ENCODE data around the gene FAM200B.

Gene FAM200B

GRCh38 chr4:15681372-15682241 is at the start of gene FAM200B:
FAM200B (plus strand) TSS chr4:15681827; CDS start chr4:15686978, 5,151 bp downstream.
- peaks cover 19% of the 10 kb centered on the region for H3K36me3 ChIP-seq (ENCODE audit: control insufficient read depth, insufficient read depth, low read length)
- H3K9ac ChIP-seq (ENCODE audit: low read depth, low read length), result peak within 1 kb of the TSS; percentile 96
- no peaks in the 10 kb centered on the region for H3K9me3 ChIP-seq (ENCODE audit: control insufficient read depth, insufficient read depth, low read length)
- H3K27ac ChIP-seq (ENCODE audit: low read depth, low read length), result peak within 1 kb of the TSS; percentile 99
- H3K4me3 ChIP-seq (ENCODE audit: low read depth, low read length), result peak within 1 kb of the TSS; percentile 95
- H3K27me3 ChIP-seq (ENCODE audit: control insufficient read depth, insufficient read depth, low read length), result no peaks in the 10 kb centered on the region
- peaks cover 45% of the 10 kb centered on the region for H3K4me1 ChIP-seq (ENCODE audit: control insufficient read depth, insufficient read depth, low read length)

DNA sequence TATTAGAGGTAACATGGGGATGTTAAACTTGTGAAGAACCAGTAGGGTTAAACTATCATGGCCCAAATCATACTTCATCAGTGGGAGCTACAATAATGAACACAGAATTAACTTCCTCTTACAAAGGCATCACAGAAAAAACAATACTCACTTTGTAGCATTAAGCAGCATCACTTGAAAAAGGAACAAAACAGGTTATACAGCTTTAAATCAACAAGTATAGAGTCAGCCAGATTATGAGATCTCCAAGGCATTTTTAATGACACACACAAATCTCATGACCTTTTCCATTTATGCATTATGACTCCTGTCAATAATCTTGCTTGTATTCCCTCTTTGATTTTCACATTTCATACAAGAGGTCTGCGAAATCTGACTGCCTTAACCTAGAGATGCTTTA is 44.8 kb upstream of the FAM200B start:
- Histone ChIP-seq H3K27me3 (ENCODE audit: control insufficient read depth, insufficient read depth, low read length) (no peaks in the 10 kb centered on the region), H3K9ac (ENCODE audit: low read depth, low read length) (no peak overlapping the region), H3K4me3 (ENCODE audit: low read depth, low read length) (no peak overlapping the region), H3K27ac (ENCODE audit: low read depth, low read length) (no peak overlapping the region), H3K9me3 (ENCODE audit: control insufficient read depth, insufficient read depth, low read length) (no peaks in the 10 kb centered on the region), H3K36me3 (ENCODE audit: control insufficient read depth, insufficient read depth, low read length) (peaks cover 66% of the 10 kb centered on the region), H3K4me1 (ENCODE audit: control insufficient read depth, insufficient read depth, low read length) (no peaks in the 10 kb centered on the region)

DNA sequence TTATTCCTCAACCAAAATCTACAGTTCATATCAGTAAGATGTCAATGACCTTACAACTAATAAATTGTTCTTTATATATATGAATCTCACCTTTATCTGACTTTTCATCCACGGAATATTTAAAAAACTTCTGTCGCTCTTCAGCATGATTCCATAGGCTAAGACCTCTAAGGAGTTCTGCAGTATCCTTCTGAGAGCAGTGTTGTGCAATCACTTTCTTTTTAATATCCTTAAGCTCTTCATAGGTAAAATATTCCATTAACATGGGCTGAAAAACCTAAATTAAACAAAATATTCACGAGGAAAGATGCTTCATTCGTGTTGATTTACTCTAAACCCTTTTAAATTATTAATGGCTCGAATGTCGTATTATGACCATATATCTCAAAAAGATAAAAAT is 43.2 kb upstream of the FAM200B start:
- Histone ChIP-seq H3K27me3 (ENCODE audit: control insufficient read depth, insufficient read depth, low read length) (no peaks in the 10 kb centered on the region), H3K9me3 (ENCODE audit: control insufficient read depth, insufficient read depth, low read length) (no peaks in the 10 kb centered on the region), H3K4me1 (ENCODE audit: control insufficient read depth, insufficient read depth, low read length) (no peaks in the 10 kb centered on the region), H3K27ac (ENCODE audit: low read depth, low read length) (no peak overlapping the region), H3K36me3 (ENCODE audit: control insufficient read depth, insufficient read depth, low read length) (peaks cover 61% of the 10 kb centered on the region), H3K4me3 (ENCODE audit: low read depth, low read length) (no peak overlapping the region), H3K9ac (ENCODE audit: low read depth, low read length) (no peak overlapping the region)

DNA sequence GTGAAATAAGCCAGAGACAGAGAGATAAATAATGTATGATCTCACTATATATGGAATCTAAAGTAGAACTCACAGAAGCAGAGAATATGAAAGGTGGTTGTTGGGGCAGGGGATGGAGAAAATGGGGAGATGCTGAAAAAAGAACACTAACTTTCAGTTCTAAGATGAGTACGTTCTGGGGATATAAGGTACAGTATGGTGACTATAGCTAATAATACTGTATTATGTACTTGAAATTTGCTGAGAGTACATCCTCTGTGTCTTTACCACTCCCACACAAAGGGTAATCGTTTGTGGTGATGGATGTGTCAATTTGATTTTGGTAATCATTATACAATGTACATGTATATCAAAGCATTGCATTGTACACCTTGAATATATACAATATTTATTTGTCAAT is 33.0 kb upstream of the FAM200B start:
- no peak overlapping the region for H3K4me3 ChIP-seq (ENCODE audit: low read depth, low read length)
- no peaks in the 10 kb centered on the region for H3K36me3 ChIP-seq (ENCODE audit: control insufficient read depth, insufficient read depth, low read length)
- no peaks in the 10 kb centered on the region for H3K9me3 ChIP-seq (ENCODE audit: control insufficient read depth, insufficient read depth, low read length)
- H3K27ac ChIP-seq (ENCODE audit: low read depth, low read length), result no peak overlapping the region
- peaks cover 28% of the 10 kb centered on the region for H3K4me1 ChIP-seq (ENCODE audit: control insufficient read depth, insufficient read depth, low read length)
- no peak overlapping the region for H3K9ac ChIP-seq (ENCODE audit: low read depth, low read length)
- no peaks in the 10 kb centered on the region for H3K27me3 ChIP-seq (ENCODE audit: control insufficient read depth, insufficient read depth, low read length)

DNA sequence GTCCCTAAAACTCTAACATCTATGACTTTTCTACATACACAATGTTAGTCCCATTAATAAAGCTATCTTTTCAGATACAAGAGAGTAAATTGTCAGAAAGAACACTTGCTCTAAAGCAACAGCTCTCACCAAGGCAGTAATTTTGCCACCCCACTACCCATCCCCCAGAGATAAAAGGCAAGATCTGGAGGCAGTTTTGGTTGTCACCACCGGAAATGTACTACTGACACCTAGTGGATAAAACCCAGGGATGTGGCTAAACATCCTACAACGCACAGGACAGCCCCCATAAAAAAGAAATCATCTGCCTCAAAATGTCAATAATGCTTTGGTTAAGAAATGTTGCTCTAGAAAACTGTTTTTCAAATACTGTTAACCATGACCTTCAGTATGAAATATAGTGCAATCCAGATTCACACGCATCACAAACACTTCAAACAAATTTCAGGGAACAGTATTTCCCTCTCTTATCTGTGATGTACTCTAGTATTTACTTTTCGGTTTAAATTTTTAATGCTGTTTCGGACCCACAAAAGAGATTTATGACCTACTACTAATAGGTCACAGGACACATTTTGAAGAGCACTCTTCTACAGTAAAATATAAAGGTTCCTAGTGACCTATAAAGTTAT is 31.6 kb upstream of the FAM200B start:
- Histone ChIP-seq H3K9ac (ENCODE audit: low read depth, low read length) (no peak overlapping the region), H3K9me3 (ENCODE audit: control insufficient read depth, insufficient read depth, low read length) (no peaks in the 10 kb centered on the region), H3K4me1 (ENCODE audit: control insufficient read depth, insufficient read depth, low read length) (peaks cover 31% of the 10 kb centered on the region), H3K36me3 (ENCODE audit: control insufficient read depth, insufficient read depth, low read length) (no peaks in the 10 kb centered on the region), H3K27me3 (ENCODE audit: control insufficient read depth, insufficient read depth, low read length) (no peaks in the 10 kb centered on the region), H3K27ac (ENCODE audit: low read depth, low read length) (no peak overlapping the region), H3K4me3 (ENCODE audit: low read depth, low read length) (no peak overlapping the region)

DNA sequence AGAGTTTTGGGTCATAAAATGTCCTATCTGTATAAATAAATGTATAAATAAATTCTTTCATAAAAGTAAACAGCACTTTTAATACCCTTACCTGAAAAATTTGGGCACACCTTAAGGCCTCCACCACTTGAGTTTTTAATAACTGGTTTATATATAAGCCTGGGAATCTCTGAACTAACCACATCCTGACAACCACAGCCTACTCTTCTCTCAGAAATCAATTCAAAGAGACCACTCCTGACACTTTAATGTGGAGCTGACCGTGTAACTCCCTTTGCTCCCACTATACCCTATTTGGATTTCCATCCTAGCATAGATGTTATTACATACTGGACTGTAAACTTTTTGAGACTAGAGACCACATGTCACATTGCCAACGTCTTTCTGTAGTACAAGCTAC is 30.0 kb upstream of the FAM200B start:
- Histone ChIP-seq H3K9me3 (ENCODE audit: control insufficient read depth, insufficient read depth, low read length) (no peaks in the 10 kb centered on the region), H3K27ac (ENCODE audit: low read depth, low read length) (no peak overlapping the region), H3K27me3 (ENCODE audit: control insufficient read depth, insufficient read depth, low read length) (no peaks in the 10 kb centered on the region), H3K36me3 (ENCODE audit: control insufficient read depth, insufficient read depth, low read length) (no peaks in the 10 kb centered on the region), H3K4me3 (ENCODE audit: low read depth, low read length) (no peak overlapping the region), H3K9ac (ENCODE audit: low read depth, low read length) (no peak overlapping the region), H3K4me1 (ENCODE audit: control insufficient read depth, insufficient read depth, low read length) (peaks cover 39% of the 10 kb centered on the region)

- no peaks in the 10 kb centered on the region for H3K9me3 ChIP-seq (ENCODE audit: control insufficient read depth, insufficient read depth, low read length)
- H3K36me3 ChIP-seq (ENCODE audit: control insufficient read depth, insufficient read depth, low read length), result no peaks in the 10 kb centered on the region
- no peaks in the 10 kb centered on the region for H3K27me3 ChIP-seq (ENCODE audit: control insufficient read depth, insufficient read depth, low read length)
- peaks cover 39% of the 10 kb centered on the region for H3K4me1 ChIP-seq (ENCODE audit: control insufficient read depth, insufficient read depth, low read length)
- H3K9ac ChIP-seq (ENCODE audit: low read depth, low read length), result no peak overlapping the region
- H3K27ac ChIP-seq (ENCODE audit: low read depth, low read length), result no peak overlapping the region
- H3K4me3 ChIP-seq (ENCODE audit: low read depth, low read length), result 0 out of 2 replicates have a peak overlapping the region, but pooled peaks have one; percentile 91
Observed at GRCh38 chr4:15652191-15652590, 29.4 kb upstream of the FAM200B start.

- Histone ChIP-seq H3K27me3 (ENCODE audit: control insufficient read depth, insufficient read depth, low read length) (no peaks in the 10 kb centered on the region), H3K4me3 (ENCODE audit: low read depth, low read length) (peak overlapping the region; percentile 91; the same call in 1 of the 2 replicates), H3K36me3 (ENCODE audit: control insufficient read depth, insufficient read depth, low read length) (no peaks in the 10 kb centered on the region), H3K9ac (ENCODE audit: low read depth, low read length) (no peak overlapping the region), H3K4me1 (ENCODE audit: control insufficient read depth, insufficient read depth, low read length) (peaks cover 39% of the 10 kb centered on the region), H3K9me3 (ENCODE audit: control insufficient read depth, insufficient read depth, low read length) (no peaks in the 10 kb centered on the region), H3K27ac (ENCODE audit: low read depth, low read length) (no peak overlapping the region)
Observed at GRCh38 chr4:15652841-15653240, 28.8 kb upstream of the FAM200B start.

DNA sequence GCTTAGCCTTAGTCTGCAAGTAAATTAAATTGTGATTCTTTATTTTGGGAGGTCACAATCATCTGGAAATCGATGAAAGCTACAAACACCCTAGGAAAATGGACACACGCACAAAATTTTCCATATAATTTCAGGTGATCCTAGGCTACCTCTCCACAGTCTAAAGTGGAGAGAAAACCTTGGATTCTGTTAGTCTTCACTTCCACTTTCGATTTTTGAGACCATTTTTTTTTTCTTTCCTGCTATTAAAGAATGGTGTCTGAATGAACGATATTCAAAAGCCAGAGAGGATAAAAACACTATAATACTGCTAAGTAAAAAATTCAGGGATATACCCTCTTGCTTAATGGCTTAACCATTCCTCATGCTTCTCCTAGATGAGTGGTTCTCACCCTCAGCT is 28.2 kb upstream of the FAM200B start:
- H3K9ac ChIP-seq (ENCODE audit: low read depth, low read length), result 0 out of 2 replicates have a peak overlapping the region, but pooled peaks have one; percentile 76
- H3K36me3 ChIP-seq (ENCODE audit: control insufficient read depth, insufficient read depth, low read length), result no peaks in the 10 kb centered on the region

DNA sequence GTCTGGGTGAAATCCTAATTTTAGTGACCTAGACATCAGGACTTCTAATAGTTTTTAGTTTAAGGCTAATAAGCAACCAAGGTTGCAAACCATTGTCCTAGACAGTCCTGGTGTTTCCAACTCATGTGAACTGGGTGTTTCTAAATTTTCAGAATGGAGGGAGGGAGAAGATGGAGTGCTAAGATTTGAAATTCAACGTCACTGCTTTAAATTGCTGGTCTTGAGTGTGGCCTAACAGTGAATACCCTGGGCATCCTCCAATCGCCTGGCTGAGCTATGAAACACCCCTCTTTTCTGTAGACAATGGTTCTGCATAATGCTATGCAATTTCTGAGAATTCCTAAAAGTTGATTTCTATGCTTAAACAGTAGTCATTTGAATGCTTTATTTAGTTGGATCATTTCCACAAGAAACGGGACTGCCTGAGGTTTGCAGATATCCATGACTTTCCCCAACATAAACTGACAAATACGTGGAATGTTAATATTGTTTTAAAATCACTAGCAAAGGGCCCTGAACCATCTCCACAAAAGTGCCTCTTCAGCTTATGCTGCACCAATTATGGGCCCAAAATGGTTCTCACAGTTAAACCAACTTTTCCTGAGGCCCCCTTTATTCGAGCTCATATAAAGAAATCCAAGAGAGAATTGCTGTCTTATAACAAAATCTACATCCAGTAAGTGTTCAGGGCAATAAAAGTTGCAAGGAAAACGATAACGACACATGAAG is 27.6 kb upstream of the FAM200B start:
- peak overlapping the region; percentile 76 for H3K9ac ChIP-seq (ENCODE audit: low read depth, low read length)

More for the DNA sequence above, 28.2 kb upstream of the FAM200B start:
- Histone ChIP-seq H3K4me1 (ENCODE audit: control insufficient read depth, insufficient read depth, low read length) (peaks cover 39% of the 10 kb centered on the region), H3K9me3 (ENCODE audit: control insufficient read depth, insufficient read depth, low read length) (no peaks in the 10 kb centered on the region), H3K4me3 (ENCODE audit: low read depth, low read length) (peak overlapping the region; percentile 91), H3K27ac (ENCODE audit: low read depth, low read length) (peak overlapping the region; percentile 52), H3K27me3 (ENCODE audit: control insufficient read depth, insufficient read depth, low read length) (no peaks in the 10 kb centered on the region)

More for the DNA sequence above, 27.6 kb upstream of the FAM200B start:
- Histone ChIP-seq H3K9me3 (ENCODE audit: control insufficient read depth, insufficient read depth, low read length) (no peaks in the 10 kb centered on the region), H3K36me3 (ENCODE audit: control insufficient read depth, insufficient read depth, low read length) (no peaks in the 10 kb centered on the region), H3K4me1 (ENCODE audit: control insufficient read depth, insufficient read depth, low read length) (peaks cover 39% of the 10 kb centered on the region), H3K27me3 (ENCODE audit: control insufficient read depth, insufficient read depth, low read length) (no peaks in the 10 kb centered on the region), H3K4me3 (ENCODE audit: low read depth, low read length) (peak overlapping the region; percentile 91), H3K27ac (ENCODE audit: low read depth, low read length) (peak overlapping the region; percentile 94)
